NCI-H345 (cell line): ENCODE measurements around the gene TMEM106C.

ENCODE experiments used
- DNase-seq: peaks from one replicate; lab custom pipeline; 2025; lab: John Stamatoyannopoulos, UW

Gene TMEM106C, protein sequence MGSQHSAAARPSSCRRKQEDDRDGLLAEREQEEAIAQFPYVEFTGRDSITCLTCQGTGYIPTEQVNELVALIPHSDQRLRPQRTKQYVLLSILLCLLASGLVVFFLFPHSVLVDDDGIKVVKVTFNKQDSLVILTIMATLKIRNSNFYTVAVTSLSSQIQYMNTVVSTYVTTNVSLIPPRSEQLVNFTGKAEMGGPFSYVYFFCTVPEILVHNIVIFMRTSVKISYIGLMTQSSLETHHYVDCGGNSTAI

DNA sequence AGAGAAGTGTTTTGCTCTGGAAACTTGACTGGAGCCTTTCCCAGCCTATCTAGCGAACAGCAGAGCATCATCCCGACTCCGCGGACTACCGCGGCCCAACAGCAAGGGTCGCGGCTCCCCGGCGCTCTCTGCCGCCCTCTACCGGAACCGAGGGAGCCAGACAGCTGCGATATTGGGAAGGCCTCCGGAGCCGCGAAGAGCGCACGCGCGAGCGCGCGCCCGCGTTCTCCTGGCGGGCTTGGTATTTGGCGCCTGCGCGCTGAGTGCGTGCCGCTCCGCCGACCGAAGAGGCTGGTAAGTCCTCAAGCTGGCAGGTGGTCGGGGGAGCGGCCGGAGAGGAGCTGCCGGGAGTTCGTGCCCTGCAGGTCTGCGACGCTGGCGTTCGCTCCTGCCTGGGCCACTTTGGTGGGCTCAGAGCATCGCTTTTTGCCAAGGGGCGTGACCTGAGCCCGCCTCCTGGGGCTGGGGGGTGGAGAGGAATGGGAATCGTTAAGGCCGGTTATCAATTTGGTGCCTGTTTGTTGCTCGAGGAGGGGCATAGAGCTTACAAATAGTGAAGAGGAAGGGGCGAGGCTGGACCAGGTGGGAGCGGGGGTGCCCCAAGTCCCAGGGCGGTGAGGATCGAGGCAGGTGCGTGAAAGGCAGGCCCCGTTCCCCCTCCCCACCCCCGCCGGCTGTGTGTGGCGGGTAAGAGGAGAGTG, at the start of gene TMEM106C:
Gene TMEM106C (plus strand): TSS at position 257 of the 701 bp plus-strand sequence. CDS start 641 bp downstream, outside the sequence.
- DNase-seq, result peak; percentile 74

DNA sequence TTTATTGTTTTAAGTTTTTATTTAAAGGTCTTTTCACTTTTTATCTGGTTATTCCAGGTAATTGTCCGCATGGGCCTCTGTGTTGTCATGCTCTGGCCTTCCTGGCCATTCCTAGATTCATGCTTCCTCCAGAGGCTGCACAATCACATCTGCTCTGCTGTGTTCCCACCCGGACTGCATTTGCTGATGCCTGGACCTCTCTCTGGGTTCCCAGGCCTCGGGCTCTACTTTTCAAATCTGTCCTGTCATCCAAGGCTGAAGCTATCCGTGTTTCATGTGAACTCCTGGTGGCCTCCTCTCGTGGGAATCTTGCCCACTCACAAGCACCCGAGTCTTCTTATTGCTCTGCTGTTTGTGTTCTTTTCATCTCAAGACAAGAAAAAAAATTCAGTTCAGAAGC, 42.5 kb upstream of the TMEM106C start:
- no peak for DNase-seq

DNA sequence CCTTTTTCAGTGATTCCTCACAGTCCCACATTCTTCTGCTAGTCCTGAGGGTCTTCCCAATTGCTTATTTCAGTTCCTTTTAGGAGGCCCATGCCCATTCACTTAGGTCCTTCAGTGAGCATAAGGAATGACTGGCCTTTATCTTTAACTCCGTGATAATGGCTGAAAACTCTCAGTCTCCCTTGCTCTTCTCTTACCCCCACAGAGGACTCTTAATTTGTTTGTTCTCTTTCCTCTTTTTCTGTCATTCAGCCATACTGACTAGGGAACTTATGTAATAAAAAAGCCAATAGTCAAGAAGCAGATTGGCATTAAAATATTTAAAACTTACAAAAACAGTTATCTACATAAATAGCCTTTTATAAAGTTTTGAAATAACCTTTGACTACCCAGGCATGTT, 41.5 kb upstream of the TMEM106C start:
- DNase-seq, result no peak

DNA sequence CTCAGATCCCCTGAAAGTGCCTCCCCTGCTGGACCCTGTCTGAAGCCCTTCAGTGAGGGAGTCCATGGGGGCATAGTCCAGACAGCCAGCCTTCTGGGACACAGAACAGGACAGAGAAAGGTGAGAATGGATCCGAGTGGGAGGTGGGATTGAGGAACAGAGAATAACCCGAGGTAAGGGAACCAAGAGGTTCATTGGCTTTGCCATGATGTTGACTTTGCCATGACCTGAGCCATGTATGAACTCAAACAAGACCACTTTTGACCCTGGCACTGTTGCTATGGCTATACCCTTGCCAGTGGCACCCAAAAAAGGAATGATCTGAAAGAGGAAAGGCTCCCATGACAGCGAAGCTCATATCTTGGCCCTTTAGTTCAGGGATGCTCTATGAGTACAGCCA, 36.0 kb upstream of the TMEM106C start:
- no peak for DNase-seq

DNA sequence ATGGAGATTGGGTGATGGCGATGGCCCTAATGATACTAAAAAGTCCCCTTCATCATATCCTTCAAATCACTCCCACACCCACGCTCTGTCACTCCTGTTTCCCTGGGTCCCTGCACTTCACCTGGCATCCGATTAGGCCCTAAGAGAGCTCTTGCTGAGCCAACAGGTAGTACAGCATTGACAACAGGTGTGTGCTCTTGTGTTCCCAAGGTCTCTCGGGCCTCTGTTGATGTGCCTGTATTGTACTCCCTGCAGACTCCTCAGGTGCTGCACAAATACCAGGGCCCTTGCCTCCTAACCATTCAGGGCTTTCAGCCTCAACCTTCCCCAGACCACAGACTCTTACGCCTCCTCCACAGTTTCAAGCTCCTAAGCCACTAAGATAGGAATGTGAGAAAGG, 32.8 kb upstream of the TMEM106C start:
- DNase-seq, result no peak

DNA sequence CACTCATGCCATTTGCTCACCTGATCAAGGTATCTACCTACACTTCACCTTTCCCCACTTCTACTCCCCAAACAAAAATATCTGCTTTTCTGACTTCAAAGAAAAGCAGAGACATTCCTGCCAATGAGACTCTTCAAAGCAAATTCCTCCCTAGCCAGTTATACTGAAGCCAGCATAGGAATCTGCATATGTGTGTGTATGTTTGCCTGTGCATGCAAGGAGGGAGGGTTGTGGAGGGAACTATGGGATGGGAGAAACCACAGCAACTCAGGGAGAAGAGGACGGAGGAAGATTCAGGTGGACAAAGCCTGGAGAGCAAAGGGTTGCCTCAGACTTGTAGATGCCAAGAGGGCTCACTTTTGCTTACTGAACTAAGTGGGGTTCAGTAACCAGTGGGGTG, 32.2 kb upstream of the TMEM106C start:
- DNase-seq, result no peak

DNA sequence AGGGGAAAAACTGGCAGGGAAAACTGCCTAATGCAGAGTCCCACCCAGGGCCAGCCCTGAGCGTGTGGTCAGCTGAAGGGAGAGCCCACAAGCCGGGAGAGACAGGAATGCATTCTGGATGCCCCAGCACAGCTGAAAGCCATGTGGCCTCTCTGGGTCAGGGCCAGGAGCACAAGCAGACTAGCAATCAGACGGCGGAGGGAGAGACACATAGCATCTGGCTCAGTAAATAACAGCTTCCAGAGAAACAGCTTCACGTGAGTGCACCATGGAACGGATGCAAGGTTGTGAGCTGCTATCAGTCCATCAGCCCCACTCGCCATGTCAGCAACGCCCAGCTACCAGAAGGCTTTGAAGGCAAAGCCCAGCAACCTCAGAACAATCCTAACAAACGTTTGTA, 28.2 kb upstream of the TMEM106C start:
- DNase-seq, result no peak

DNA sequence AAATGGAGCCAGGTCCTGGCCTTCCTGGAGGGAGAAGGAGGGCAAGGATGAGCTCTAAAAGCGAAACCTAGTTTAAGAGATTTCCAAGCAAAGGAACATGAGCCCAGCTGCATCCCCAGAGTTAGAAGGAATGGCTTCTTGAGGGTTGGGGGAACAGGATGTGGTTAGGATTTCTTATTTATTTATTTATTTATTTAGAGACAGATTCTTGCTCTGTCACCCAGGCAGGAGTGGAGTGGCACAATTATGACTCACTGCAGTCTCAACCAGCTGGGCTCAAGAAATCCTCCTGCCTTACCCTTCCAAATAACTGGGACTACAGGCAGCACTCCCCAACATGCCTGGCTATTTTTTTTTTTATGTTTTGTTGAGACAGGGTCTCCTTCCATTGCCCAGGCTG, 25.3 kb upstream of the TMEM106C start:
- DNase-seq, result no peak

DNA sequence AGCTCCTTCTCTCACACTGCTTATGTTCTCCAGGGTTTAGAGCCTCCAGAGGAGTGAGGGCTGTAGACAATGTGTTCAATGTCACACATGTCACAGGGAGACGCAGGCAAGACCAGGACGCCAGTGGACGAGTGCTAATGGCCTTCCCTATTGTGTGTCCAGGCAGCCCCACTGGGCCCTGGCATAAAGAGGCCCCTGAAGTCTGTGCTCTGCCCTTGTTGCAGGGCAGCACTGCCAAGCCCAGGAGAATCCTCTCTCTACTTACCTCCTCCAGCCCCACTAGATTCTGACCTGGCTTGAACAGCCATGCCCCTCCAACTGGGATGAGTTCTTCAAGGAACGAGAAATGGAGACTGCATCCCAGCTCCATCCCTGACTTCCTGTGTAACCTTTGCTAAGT, 24.8 kb upstream of the TMEM106C start:
- DNase-seq, result no peak

DNA sequence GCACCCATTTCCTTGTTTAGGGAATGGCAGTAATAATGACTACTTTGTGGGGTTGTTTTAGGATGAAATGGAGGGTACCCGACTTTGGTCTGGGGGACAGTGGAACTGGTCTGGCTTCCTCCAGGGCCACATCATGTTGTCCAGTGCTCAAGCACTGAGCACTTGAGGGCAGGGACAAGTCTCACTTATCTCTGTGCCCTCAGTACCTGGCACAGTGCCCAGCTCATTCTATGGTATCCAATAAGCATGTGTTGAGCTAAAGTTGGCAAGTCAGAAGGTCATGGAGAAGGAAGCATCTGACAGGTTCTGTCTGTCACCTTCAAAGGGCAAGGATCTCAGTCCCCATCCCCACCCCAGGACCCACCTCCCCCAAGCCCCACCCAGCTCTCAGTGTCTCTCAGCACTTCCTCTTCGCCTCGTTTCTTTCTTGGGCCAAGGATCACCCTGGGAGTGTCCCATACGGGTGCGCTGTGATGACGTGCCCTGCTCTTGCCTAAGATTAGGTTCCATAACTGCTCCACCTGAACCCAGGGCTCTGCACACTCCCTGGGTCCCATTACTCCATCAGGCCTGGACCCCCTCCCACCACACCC, 24.3 kb upstream of the TMEM106C start:
- DNase-seq, result no peak

DNA sequence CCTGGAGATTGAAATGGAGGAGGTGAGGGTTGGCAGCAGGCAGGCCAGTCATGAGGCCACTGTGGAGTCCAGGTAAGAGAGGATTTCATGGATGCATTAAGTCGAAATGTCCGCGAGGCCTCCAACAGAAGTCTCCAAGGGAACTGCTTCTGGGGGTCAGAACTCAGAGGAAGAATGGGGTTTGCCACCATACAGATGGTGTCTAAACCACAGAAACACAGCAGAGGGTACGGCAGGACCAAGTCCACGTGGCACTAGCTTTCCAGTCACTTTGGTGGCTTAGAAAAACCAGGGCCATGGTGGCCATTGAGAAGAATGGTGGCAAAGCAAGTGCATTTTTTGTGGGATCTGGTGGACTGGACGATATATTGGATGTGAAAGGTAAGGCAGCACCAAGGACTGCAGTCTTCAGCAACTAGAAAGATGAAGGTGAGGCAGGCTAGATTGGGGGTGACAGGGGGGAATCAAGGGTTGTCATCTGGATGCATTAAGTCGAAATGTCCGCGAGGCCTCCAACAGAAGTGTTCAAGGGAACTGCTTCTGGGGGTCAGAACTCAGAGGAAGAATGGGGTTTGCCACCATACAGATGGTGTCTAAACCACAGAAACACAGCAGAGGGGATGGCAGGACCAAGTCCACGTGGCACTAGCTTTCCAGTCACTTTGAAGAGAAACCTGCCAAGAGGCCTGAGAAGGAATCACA, 22.5 kb upstream of the TMEM106C start:
- no peak for DNase-seq

DNA sequence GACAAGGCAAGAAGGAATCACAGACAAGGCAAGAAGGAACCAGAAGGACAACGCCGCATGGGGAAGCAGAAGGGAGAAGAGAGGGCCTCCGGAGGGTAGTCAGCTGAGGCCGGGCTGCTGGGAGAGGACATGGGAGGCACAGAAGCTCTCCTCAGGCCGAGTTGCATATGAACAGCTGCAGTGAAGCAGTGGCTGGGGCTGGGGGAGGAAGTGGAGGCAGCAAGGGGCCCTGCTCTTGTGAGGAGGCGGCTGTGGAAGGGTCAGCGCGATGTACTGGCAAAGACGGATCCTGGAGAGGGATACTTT, 22.0 kb upstream of the TMEM106C start:
- no peak for DNase-seq

DNA sequence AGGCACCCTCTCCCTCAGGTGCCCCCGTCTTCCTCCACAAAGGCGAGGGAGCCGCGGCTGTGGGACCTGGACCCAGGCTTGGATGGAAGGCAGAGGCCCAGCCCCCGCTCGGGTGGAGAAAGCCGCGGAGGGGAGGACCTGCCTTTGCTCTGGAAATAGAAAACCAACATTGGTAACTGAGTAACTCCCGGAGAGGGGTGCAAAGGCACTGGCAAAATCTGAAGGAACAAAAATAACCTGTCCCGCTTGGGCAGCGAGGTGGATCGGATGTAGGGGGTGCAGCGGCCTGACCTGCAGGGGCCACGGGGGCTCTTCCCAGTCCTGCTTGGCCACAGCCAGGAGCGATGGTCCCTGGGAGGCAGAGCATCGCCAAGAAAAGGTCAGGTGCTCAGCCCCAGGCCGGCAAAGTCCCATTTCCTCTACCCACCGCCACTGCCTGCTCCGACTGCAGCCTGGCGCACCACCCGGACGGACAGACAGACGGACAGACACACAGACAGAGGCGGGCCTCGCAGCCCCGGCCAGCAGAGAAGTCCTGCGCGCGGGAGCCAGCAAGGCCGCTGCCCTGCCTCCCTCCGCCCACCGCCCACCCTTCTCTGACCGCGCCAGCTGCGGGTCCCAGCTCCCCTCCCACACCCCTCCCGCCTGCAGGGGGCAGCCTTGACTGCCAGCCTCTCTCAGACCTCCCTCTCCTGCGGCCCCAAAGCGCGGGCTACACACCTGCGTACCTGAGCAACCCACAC, 21.4 kb upstream of the TMEM106C start:
- no peak for DNase-seq

DNA sequence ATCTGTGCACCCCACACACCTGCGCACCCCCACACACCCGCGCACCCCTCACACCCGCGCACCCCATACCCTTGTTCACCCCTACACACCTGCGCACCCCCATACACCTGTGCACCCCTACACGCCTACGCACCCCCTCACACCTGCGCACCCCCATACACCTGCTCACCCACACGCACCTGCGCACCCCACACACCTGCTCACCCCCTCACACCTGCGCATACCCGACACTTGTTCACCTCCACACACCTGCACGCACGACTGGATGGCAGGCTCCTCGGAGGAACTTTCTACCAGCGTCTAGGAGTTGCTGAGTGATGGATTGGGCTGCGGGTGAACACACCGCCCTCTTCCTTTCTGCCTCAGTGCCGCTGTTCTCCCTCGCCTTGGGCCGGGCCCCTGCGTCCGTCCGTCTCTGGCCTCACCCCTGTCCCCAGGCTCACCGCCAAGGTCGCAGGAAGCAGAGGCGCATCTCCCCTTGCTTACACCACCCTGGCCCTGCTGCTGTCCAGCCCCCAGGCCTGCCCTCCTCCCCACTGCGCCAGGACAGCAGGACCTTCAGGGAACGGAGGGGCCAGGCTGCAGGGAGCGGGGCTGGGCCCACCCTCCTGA, 20.7 kb upstream of the TMEM106C start:
- no peak for DNase-seq

DNA sequence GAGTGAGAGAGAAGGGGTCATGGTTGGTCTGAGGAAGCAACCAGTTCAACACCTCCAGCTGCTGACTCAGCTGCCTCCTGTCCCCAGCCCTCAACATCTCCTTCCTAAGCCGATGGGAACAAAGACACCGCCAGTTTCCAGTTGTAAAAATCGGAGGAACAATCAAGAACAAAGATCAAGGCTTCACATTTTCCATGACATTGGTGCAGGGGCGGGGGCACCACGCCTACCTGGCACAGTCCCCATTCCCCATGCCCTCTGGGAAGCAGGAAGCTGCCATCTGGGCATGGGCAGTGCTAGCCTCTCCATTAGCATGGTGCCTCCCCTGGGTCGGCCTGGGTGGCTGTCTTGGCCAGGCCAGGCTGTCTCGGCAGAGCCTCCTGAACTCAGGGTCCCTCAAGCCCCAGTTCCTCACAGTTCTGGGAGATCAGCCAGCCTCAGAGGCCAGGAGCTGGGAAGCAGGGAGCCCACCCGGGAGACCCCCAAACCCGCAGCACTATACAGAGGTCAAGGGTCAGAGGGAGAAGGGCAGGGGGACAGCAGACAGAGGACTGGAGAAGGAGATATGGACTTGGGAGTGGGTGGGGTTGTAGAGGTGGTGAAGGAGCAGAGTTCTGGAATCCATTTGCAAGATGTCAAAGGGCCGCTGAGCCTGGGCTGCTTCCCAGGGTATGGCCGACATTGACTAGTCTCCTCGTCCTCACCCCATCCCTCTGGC, 19.6 kb upstream of the TMEM106C start:
- no peak for DNase-seq

DNA sequence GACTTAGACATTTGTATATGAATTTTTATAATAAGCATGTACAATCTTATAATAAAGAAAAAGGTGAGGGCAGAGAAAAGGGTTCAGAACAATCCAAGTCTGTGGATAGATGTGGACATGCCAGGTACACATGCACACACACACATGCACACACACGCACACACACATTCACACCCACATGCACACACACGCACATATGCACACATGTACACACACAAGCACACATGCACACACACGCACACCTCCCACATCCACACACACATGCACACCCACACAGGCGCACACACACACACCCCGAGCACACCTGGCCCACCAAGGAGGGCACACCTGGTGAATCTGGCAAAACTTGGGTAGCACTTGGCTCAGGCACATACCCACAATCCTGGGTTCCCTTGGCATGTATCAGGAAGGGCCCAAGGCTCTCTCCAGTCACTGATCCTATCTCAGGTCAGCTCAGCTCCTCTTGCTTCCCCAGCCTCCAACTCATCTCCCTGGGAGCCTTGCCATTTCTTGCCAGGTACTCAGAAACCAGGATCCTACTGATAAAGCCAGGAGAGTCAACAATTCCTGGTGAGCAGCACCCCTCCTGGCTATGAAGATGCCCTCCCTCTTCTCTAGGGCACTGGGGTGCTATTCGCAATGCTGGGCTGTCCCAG, 18.6 kb upstream of the TMEM106C start:
- no peak for DNase-seq

DNA sequence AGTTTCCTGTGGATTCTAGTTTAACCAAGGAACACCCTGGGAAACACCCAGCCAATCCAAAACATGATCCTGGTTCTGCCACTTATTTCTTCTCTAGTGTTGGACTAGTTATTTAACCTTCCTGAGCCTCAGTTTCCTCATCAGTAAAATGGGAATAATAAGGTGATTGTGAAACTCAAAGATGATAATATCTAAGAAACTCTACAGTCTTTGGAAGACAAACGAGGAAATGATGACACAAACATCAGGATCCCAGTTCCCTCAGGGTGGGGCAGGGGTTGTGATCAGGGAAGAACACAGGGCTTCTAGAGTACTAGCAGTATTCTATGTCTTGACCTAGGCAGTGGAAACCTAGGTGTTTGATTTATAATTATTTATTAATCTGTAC, 18.1 kb upstream of the TMEM106C start:
- no peak for DNase-seq

DNA sequence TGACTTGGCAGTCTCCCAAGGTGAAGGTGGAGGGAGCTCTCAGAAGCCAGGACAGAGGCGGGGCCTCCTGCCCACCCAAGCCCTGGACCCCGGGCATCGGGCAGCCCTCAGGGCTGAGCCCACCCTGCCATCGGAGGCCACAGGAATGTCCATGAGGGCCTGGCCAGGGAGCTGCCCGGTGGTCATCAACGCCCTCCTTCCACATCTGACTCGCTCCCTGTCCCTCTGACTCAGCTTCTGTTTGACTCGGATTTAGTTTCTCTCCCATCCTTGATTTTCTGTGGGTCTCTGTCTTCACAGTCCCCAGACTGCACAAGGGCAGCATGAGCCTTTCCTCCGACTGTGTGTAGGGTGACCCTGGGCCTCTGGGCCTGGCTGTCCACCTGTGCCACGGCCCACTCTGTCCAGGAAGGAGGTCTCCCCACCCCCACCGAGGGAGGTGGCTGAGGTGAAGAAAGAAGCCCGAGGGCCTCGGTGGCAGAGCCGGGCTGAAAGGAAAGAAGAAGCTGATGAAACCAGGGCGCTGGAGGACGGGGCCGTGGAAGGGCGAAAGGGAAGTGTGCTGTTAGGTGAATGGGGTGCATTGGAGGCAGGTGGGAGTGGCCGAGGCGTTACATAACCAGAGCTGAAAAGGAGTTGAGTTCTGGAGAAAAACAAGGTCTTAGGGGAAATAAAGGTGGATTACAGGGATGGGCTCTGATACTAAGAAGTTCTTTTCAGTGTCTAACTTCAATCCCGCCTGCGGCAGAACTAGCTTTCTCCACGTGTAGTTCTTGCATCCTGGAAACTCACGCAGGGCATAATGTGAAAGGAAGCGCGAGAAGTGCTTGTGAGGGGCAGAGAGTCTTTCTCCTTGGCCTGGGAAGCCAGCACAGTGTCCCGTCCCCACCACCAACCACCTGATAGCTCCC, 16.7 kb upstream of the TMEM106C start:
- no peak for DNase-seq

DNA sequence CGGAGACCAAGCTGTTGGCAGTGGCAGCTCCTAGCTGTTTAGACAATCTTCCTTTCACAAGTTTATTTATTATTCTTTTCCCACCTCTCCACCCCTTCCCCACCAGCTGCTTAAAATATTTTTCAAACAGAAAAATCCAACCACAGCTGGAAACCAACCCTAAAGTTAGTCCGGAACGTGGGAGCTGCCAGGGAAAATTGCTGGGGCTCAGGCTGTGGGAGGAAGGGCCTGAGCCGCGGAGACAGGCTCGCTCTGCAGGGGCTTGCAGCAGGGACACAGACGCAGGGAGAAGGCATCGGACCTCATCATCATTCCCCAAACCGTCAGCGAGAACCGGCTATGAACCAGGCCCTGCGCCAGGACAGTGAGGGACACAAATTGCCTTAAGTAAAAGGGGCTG, 16.1 kb upstream of the TMEM106C start:
- DNase-seq, result no peak
